Suprapubic skin (tissue), 3 donors: Measurements from ENCODE around the gene CRYBB2.

Experiments
- CTCF ChIP-seq, 2 donors: fragments of 200-600 bp in 1 of 2; fragments of 450-650 bp in 1 of 2; sonication (generic) in 1 of 2; IDR thresholded peaks; one replicate each; pipeline ENCODE4 v1.5.1; 2016 to 2019; ENCODE audit warnings: antibody characterized with exemption in 2 of 2, mild to moderate bottlenecking in 1 of 2, moderate library complexity in 1 of 2
- EP300 ChIP-seq: sonication (generic); formaldehyde crosslinking; IDR thresholded peaks from one replicate; pipeline ENCODE4 v1.6.1; 2017; ENCODE audit warnings: antibody characterized with exemption
- POLR2A ChIP-seq, 2 donors: fragments of 450-650 bp; IDR thresholded peaks; one replicate each; pipeline ENCODE4 v1.6.1; 2017; ENCODE audit warnings: antibody characterized with exemption in 2 of 2, mild to moderate bottlenecking in 2 of 2, moderate library complexity in 2 of 2

DNA sequence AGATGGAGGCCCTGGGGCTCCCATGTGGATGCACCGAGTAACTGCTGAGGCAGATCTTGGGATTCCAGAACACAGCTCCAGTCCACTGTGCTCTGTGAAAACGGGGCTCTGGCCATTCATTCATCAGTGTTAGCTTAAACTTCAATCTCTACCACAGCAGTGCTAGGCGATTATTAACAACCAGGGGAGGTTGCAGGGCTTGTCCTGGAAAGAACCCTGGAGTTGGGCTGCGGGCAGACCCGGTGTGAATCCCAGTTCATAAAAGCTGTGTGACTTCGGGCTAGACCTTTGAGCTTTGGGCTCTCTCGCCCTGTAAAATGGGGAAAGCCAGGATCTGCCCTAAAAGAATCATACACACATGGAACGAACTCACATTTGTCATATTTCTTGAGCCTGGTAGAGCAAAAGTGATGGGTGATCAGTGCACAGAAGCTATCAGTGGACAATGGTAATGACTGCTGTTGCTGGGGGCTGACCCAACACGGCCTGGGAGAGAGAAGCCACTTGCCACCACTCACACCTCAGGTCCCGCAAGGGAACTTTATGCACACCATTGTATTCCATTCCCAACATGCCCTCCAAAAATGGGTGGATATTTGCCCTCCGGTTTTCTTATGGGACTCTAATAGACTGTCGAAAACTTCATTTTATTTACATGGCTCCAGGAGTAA lies 35.4 kb upstream of the CRYBB2 start:
- TF ChIP-seq CTCF (IDR thresholded peaks at IDR 0.05) (no peak), POLR2A (IDR thresholded peaks at IDR 0.05) (no peak), EP300 (no peak)
